Activated CD8-positive, alpha-beta memory T cell treated with anti-CD3 and anti-CD28 coated beads, Interleukin-2, amount 50 U/mL, for 1 hour (primary cell): Measurements from ENCODE around the gene OLFM1.
"Not testable (repeated sequence)": the region's sequence is repeated elsewhere in the genome, so short reads cannot be mapped to it uniquely, and the experiment has no call there.

Experiments
- DNase-seq: peaks from one replicate; pipeline ENCODE4 v3.0.0-alpha.2; 2020; ENCODE audit errors: extremely low read depth

OLFM1 gene

DNA sequence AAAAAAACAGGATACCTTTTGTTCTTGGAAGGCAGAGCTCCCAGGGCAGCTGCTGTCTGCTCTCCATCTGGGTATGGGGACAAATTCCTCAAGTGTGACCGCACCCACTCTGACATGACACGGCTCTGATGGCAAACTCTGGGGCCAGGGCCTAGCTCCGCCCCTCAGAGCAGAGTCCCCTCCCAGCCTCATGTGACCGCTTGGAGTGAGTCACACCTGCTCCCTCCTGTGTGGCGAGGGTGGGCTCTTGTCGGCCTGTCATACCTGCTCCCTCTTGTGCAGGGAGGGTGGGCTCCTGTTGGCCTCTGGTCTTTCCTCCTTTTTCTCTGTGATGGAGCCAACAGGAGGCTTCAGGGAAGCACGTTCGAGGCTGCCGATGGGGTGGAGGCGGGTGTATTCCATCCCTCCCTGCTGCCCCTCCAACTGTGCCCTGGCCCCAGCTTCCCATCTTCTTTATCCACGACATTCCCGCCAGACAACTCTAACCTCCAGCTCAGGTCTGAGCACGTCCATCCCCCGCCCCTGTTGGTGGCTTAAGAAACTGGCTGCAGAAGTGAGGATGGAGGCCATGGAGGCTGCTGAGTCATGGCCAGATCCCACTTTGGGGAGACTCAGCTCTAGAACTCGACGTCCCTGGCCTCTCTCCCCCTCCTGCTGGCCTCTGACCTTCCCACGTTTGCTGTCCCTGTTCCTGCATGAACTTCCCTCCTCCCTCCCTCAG is 65.3 kb downstream of the OLFM1 start:
- no peak for DNase-seq

DNA sequence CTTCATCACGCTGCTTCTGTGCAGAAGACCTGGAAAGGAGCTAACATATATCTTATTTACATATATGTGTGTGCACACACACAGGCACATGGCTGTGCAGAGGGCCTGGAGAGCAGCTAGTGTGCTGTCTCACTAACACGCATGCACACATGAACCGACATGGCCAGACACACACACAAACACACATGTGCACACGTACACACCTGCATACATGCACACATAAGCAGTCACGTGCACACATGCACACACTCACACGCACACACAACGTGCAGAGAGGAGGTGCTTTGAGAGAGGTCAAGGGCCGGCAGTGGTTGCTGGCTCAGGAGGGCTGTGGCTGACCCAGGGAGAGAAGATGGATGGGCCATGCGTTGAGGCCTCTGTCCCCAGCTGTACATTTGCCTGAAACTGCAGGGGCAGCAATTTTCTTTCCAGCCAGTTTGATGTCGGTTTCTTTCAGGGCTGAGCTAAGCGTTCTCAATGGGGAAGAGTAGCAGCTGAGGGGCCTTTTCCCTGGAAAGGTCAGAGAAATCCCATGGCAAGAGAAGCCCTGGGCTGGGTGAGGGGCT is 66.7 kb downstream of the OLFM1 start:
- no peak for DNase-seq

DNA sequence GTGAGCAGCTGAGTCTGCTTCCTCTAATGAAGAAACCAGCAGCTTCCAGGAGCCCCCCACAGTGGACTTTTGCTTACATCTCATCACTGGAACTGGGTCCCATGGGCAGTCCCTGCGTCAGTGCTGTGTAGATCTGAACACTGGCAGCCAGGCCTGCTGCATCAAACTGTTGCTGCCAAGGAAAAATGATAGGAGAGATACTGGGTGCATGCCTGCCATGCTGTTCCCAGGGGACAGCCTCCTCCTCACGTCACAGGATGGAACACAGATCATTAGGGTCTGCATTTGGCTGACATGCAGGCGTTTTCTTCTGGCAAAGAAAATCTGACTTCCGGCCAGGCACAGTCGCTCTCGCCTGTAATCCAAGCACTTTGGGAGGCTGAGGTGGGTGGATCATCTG is 67.9 kb downstream of the OLFM1 start:
- no peak for DNase-seq

DNA sequence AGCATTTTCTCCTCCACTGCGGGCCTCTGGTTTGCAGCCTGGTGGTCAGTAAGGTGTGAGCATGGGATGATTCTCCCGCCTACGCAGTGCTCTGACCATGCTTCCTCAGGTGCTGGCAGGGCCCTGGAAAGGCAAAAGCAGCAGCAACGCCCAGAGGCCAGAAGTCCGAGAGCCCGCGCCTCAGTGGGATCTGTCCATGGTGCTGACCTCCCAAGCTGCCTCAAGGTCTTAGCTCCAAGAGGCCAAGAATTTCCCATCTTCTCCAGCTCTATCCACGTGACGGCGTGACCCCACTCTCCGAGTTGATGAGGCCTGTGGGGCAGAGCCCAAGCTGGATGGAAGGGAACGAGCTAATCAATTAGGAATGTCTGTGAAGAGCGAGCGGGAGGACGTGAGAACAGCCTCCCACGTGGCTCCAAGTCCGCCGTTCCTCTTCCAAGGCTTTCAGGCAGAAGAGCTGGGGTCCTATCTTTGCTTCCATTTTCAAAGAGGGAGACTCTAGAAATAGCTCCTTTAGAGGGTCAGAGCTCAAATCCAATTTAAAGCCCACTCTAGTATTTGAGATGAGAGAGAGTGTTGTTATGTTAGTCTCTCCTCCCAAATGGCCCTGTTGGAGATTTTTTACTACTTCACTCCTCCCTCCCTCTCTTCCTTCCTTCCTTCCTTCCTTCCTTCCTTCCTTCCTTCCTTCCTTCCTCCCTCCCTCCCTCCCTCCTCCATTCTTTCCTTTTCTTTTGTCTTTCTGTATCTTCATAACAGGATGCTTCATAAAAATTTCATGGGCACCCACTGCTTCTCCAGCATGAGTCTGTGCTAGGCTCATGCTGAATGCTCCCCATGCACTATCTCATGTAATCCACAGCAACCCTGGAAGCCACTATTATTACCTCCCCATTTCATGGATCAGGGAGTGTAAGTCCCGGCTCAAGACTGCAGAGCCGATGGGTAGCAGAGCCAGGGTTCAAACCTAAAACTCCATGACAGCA is 69.3 kb downstream of the OLFM1 start:
- no peak for DNase-seq

DNA sequence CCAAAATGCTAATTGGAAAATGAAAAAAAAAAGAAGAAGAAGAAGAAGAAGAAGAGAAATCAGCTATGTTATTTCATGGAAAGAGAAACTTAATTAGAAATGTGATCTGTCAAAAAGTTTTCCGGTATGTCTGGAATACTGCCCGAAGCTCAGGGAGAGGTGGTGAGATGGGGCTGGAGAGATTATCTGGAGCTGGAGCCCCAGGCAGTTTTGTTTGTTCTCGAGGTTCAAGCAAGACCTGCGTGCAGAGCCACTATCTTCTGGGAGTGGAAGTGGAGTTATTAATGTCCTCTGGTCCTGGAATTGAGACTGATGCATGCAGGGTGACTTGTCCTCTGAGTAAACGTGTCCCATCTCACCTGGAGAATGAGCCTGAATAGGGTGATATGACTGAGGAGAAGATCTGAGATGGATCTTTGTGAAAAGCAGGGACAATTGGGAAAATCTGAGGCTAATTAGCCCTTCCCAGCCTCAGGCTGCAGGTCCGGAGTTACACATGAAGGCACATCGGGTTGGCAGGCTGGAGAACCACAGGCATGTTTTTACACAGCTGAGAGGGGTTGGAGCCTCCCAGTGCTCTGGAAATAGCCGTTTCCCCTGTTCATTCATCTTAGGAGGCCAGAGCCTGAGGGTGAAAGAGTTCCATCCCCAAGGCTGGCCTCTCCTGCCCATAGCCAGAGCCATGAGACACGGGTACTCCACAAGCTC is 70.5 kb downstream of the OLFM1 start:
- DNase-seq = no peak

DNA sequence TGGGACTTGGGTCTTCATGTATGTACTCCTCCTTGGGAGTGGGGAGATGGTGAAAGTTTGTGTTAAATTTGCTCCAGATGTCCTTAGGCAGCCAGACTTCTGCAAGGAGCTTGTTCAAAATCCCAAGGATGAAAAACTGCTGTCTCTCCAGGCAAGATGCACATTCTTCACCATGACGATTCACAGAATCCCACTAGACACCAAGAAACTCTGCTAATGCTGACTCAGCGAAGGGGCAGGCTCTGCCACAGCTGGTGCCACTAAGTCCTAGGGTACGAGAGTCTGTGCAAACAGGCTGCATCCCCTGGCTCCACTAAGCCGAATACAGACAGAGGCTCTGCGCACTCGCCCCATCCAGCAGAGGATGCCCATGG is 71.1 kb downstream of the OLFM1 start:
- DNase-seq = no peak

DNA sequence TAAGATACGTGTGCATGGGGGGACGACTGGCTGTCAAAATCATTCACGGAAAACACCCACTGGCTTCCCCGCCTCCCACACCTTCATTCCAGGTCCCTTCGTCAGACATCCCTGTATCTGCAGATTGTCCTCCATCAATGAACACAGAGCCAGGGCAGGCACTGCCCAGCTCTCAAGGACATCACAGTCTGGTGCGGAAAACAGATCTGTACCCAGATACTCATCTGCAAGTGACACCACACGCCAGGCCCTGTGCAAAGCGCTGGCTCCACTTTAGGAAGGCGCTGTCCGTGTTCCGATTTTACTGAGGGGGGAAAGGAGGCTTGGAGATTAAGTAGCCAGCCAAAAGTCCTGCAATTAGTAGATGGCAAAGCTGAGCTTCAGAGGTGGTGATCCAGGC is 72.3 kb downstream of the OLFM1 start:
- DNase-seq = no peak

DNA sequence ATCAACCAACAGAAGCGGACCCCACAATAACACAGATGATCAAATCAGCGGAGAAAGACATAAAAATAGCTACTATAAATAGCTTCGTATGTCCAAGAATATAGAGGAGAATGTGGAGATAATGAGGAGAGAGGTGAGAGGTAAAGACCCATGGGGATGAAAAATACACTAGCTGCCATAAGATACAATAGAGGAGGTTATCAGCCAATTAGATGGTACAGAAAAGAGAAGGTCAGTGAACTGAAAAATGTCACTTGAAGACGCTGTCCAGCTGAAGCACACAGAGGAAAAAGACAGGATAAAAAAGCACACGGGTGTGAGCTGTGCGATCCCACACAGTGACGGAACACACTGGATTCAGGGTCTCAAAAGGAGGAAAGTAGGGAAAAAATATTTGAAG is 73.4 kb downstream of the OLFM1 start:
- DNase-seq = no peak

DNA sequence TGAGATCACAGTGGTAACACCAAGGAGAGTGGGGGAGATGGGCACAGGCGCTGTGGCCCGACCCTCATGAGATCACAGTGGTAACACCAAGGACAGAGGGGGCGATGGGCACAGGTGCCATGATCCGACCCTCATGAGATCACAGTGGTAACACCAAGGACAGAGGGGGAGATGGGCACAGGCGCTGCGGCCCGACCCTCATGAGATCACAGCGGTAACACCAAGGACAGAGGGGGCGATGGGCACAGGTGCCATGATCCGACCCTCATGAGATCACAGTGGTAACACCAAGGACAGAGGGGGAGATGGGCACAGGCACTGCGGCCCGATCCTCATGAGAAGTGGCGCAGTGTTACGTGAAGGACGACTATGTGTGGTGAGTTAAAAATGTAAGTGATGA is 75.1 kb downstream of the OLFM1 start:
- DNase-seq = not testable (repeated sequence)

DNA sequence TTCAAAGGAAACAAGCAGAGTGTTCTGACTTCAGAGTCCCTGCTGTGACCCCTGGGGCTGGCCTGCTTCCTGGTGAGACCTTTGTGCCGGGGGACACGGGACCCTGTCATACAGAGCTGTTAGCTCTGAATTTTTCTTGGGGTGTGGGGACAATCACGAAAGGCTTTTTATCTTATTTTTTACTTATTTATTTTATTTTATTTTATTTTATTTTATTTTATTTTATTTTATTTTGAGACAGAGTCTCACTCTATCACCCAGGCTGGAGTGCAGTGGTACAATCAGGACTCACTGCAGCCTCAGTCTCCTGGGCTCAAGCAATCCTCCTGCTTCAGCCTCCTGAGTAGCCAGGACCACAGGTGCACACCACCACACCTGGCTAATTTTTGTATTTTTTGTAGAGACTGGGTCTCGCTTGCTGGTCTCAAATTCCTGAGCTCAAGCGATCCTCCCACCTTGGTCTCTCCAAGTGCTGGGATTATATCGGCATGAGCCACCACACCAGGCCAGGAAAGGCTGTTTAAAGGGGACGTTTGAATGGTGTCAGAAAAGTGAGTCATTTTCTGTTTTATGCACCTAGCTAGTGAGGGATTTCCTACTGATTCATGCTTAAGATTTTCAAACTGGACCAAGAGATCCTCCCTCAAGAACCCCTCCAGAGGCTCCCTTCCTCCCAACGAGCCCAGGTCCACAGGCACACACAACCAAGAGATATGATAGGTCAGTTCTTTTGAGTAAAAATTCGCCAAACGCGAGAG is 75.7 kb downstream of the OLFM1 start:
- DNase-seq = no peak

DNA sequence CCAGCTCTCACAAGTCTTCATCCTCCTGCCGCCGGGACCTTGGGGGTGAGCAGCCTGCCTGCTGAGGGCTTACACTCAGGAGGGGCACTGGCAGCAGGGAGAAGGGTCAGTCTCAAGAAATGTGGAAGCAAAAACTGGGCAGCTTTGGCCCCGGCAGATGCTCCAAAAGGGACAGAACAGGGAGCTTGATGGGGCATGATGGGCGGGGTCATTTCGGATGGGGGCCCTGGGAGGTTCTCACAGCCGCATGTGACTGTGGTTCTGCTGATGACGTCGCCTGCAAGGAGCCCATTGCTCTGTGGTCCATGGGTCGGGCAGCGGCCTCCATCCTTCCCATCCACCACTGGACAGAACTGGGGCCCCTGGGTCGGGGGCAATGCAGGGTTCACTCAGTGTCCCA is 76.6 kb downstream of the OLFM1 start:
- no peak for DNase-seq

DNA sequence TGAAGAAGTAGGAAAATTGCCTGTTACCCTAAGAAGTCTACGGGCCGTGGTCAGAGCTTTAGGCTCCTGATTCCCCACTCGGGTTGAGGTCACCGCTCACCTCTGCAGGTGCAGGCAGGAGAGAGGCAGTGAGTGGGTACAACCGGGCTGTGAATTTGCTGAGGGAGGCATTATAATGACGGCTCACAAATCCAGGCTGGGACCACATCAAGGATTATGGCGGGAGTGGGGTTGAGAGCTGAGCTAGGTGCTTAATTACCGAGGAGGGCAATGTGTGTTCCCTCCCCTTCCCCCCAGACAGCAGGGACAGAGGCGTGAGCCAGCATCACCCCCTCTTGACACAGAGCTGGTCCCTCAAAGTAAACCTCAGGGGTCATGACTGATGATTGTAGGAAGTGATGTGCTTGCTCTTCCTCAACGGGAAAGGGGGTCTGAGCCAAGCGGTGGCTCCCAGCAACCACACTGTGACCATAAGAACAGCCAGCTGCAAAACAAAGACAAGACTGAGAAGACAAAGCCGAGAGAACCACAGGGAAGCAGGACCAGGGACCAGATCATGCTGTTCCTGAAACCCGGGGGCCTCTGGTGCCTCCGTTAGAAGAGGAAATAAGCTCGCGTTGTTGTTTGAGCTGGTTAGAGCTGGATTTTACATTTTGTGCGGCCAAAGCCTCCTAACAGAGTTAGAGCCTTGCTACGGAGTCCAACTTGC is 77.7 kb downstream of the OLFM1 start:
- no peak for DNase-seq

DNA sequence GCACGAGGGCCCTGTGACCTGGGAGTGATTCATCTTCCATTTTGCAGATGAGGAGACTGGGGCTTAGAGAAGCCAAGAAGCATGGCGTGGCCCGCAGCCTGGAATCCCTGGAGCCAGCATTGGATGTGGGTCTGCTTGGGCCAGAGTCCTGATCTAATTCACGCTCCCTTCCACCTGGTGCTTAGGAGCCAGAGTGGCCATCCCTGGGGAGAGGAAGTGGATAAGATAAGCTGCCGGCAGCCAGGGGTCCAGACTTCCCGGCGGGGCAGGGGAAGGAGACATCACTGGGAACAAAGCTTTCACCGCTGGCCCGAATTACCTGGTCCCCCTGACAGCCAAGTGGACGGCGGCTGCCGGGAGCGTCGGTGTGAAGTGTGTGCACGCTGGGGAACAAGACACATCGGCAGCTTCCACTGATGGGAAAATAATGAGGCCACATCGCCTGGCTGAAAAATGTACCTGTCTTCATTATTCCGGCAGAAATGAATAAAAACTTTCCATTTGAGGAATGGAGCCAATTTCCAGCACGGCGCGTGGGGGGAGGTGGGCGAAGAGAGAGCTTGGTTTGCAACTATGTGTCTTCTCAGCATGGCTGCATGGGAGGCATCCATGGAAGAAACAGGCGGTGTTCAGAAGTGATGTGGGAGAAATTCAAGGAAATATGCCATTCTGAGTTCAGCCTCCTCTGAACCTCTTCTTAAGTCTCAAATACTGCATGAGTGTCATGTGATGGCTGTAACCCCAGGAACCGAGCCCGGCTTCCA is 78.5 kb downstream of the OLFM1 start:
- no peak for DNase-seq

DNA sequence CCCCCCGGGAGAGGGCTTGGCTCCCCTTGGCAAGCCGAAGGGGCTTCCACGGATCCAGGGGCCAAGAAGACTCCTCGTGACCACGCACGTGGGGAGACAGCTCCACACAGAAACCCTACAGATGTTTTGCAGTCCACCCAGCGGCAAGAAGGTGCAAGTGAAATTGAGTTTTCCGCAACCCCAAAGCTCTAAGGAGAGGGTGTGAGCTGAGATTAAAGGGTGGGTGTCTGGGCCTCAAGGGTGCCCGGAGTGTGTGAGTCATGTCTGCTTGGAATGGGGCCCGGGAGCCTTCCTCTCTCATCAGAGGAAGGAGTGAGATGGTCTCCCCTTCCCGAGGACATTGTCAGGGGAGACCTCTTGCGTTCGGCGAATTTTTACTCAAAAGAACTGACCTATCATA is 79.1 kb downstream of the OLFM1 start:
- DNase-seq = no peak

DNA sequence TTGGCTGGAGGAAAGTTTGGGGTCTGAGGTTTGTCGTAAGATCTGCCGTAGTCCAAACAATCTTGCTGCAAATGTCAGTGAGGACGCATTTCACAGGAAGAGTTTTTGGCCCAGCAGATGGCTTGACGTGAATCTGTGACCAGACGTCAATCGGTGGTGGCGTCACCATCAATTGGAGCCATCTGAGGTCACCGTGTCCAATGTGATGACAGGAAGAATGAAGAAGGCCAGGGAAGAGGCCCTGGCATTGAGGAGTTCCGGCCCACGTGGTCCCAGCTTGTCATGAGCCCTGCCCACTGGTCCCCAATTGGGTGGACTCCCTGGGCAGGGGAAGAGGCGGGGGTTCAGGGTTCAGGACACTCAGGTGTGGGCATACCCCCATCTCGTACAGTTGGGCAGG is 79.9 kb downstream of the OLFM1 start:
- no peak for DNase-seq

DNA sequence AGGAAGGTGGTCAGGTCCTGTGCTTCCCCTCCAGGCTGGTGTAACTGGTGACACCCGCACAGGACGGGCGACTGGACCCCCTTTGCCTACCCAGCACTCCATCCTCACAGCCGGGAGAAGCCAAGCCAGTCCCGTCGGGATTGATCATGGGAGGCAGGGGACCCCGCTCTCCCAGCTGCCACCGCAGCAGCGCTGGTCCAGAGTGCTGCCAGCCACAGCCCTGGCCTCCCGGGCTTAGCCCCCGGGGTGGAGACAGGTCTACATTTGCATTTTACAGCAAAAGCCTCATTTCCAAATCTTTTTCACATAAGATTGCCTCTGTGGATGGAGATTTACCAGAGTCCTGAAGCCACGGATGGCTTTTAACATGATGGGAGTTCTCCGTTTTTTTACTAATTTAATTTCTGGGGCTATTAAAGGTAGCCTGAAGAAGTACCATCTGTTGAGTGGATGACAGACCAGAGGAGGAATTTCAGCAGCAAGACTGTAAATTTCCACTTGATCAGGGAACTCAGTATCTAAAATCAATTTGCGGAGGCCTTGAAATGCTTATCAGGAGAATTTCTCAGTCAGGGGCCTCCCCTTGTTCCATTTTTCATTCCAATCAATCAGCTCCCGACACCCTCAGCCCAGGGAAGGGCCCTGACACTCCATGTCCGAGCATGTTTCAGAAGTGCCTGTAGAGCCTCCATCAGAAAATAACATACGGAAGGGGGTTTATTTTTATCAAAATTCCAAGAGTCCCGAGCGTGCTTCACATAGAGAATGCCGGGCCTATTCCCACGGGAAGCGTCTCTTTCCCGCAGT is 80.6 kb downstream of the OLFM1 start:
- DNase-seq = no peak

DNA sequence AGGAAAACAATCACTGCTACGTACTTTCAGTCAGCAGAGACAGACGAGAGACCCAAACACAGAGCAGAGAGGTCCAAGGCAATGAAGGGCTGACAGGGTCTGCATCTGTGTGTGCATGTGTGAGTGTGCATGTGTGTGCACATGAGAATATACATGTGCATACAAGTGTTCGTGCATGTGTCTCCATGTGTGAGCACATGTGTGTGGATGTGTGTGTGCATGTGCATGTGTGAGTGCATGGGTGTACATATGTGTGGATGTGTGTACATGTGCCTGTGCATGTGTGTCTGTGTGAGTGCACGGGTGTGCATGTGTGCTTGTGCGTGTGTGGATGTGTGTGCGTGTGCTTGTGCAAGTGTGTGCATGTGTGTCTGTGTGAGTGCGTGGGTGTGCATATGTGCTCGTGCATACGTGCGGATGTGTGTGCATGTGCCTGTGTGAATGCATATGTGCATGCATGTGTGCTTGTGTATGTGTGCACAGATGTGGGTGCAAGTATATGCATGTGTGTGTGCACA is 82.3 kb downstream of the OLFM1 start:
- DNase-seq = no peak

DNA sequence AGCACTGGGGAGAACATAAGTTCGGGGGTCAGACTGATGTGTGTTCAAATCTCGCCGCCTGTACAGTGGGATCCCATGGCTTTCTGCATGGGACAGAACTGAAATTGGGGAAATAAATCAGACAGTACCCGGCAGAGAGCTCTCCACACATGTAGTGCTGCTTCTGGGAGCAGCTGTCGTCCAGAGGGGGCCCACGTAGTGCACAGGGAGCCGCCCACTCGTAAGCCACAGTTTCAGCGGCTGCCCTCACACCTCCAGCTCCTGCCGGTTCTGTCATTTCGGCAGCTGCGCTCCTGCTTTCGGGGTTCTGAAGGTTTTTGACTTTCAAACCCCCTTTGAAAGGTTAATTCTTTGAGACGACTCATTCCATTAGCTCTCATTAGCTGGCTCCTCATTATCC is 83.1 kb downstream of the OLFM1 start:
- DNase-seq = no peak
